Right lobe of liver (tissue), 6 donors: ENCODE results near the gene CYB561D1. TPM values are rescaled to one million over a fixed set of nuclear protein-coding genes. Genes with fewer than 3 reads are reported as not detected.

Experiments
- ATAC-seq, 4 donors: fragments of 200-7000 bp; cut with Tn5 transposase; one replicate each; pipeline ENCODE4 v1.9.1; 2020; ENCODE audit warnings: mild to moderate bottlenecking in 4 of 4, moderate library complexity in 4 of 4
- DNase-seq, 3 donors: peaks; one replicate each; pipeline ENCODE4 v3.0.0-alpha.2; 2020
- H3K27ac ChIP-seq, 3 donors: fragments of 200-600 bp; one replicate each; pipeline ENCODE4 v1.8.0; 2022
- H3K27me3 ChIP-seq, 2 donors: fragments of 200-600 bp; one replicate each; pipeline ENCODE4 v1.8.0; 2022
- H3K36me3 ChIP-seq, 4 donors: fragments of 200-600 bp; sonication (generic) in 1 of 4; one replicate each; pipeline versions ENCODE4 v1.5.1 to v1.8.0; 2017 to 2022; ENCODE audit warnings: control low read depth in 1 of 4
- H3K4me1 ChIP-seq, 4 donors: fragments of 200-600 bp; sonication (generic) in 1 of 4; one replicate each; pipeline versions ENCODE4 v1.5.1 to v1.8.0; 2017 to 2022; ENCODE audit warnings: control low read depth in 1 of 4
- H3K4me3 ChIP-seq, 3 donors: fragments of 200-600 bp; one replicate each; pipeline ENCODE4 v1.8.0; 2022
- H3K9me3 ChIP-seq, 4 donors: fragments of 200-600 bp; sonication (generic) in 1 of 4; one replicate each; pipeline versions ENCODE4 v1.5.1 to v1.8.0; 2017 to 2022; ENCODE audit warnings: control low read depth in 1 of 4
- POLR2A ChIP-seq: fragments of 450-650 bp; IDR thresholded peaks from one replicate; pipeline ENCODE4 v1.6.1; 2017; ENCODE audit warnings: antibody characterized with exemption, mild to moderate bottlenecking
- WGBS: methylation state at CpG from one replicate; pipeline ENCODE4 v1.1.6; 2018; ENCODE audit warnings: low coverage, low lambda C conversion rate; ENCODE audit not compliant: insufficient coverage; ENCODE audit errors: missing lambda C conversion rate; 5-methylcytosine and 5-hydroxymethylcytosine counted together
- intact Hi-C, 2 donors: fragments of 100-400 bp; cut with DNase I; formaldehyde crosslinking; loops; one replicate each; pipeline versions ENCODE4 v1.11.2 to v1.14.1; 2022
- total RNA-seq, 6 experiments: library from RNA; depleted of rRNA in 2 of 6; stranded (reverse); fragments of >200 nt in 2 of 6; fragmentation: NEBNext Ultra II Directional in 3 of 6; extraction: Animal tissue kit (Norgen Biotek cat#: 25700) in 3 of 6; gene quantifications; one replicate each; pipeline versions ENCODE4 v1.1.0 to v1.2.4, GENCODE V29; 2016 to 2023
- TF ChIP-seq, protein P1 (sequence below), 4 donors: fragments of 200-600 bp in 3 of 4; fragments of 450-650 bp in 1 of 4; IDR thresholded peaks; one replicate each; pipeline versions ENCODE4 v1.5.1 to v1.8.0; 2016 to 2022; ENCODE audit warnings: antibody characterized with exemption in 4 of 4, mild to moderate bottlenecking in 2 of 4
- donor health status: DM: no; HTN: yes; CAD: no.
- donor health status: DM: no; HTN: no; CAD: no.
- donor health status: DM: no; HTN: no; CAD: no.
- donor health status: DM: no; HTN: yes; CAD: no.
- donor health status: DM: no; HTN: yes; CAD: no.

The CYB561D1 gene
- total RNA-seq, 6 experiments from 2014 or later: 1.5 to 3.1 (median 2.4) TPM

DNA sequence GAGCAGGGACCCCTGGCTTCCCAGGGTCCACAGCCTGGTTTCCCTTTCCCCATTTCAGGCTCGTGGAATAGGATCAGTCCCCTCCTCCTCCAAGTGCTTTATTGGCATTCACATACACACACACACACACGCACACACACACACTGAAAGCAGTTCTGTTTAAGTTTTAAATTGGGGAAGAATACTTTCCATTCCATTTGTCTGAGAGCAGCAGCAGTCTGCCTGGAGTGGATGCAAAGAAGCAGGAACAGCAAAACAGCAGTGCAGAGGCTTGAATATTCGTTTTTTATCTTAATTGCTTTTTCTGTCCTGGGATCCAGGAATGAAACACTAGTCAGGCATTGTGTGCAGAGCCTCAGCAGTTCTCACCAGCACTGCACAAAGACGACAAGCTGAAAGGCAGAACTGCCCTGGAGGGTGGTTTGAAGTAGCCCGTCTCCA is 7.1 kb downstream of the CYB561D1 start:
- H3K4me1 ChIP-seq: no peaks in the 10 kb centered on the region
- no peaks in the 10 kb centered on the region for H3K9me3 ChIP-seq
- WGBS: 61% methylated on average over 4 of the region's 5 CpGs
- H3K27me3 ChIP-seq: no peaks in the 10 kb centered on the region
- intact Hi-C loops: no loop called here
- no peak for TF ChIP-seq POLR2A
- TF ChIP-seq, protein P1, sequence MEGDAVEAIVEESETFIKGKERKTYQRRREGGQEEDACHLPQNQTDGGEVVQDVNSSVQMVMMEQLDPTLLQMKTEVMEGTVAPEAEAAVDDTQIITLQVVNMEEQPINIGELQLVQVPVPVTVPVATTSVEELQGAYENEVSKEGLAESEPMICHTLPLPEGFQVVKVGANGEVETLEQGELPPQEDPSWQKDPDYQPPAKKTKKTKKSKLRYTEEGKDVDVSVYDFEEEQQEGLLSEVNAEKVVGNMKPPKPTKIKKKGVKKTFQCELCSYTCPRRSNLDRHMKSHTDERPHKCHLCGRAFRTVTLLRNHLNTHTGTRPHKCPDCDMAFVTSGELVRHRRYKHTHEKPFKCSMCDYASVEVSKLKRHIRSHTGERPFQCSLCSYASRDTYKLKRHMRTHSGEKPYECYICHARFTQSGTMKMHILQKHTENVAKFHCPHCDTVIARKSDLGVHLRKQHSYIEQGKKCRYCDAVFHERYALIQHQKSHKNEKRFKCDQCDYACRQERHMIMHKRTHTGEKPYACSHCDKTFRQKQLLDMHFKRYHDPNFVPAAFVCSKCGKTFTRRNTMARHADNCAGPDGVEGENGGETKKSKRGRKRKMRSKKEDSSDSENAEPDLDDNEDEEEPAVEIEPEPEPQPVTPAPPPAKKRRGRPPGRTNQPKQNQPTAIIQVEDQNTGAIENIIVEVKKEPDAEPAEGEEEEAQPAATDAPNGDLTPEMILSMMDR (IDR thresholded peaks at IDR 0.05): no peak
- ATAC-seq: no peak
- DNase-seq: no peak
- no peak overlapping the region for H3K4me3 ChIP-seq
- peaks cover 0 to 11% (median 0%) of the 10 kb centered on the region in 4 donors for H3K36me3 ChIP-seq
- no peak overlapping the region for H3K27ac ChIP-seq

DNA sequence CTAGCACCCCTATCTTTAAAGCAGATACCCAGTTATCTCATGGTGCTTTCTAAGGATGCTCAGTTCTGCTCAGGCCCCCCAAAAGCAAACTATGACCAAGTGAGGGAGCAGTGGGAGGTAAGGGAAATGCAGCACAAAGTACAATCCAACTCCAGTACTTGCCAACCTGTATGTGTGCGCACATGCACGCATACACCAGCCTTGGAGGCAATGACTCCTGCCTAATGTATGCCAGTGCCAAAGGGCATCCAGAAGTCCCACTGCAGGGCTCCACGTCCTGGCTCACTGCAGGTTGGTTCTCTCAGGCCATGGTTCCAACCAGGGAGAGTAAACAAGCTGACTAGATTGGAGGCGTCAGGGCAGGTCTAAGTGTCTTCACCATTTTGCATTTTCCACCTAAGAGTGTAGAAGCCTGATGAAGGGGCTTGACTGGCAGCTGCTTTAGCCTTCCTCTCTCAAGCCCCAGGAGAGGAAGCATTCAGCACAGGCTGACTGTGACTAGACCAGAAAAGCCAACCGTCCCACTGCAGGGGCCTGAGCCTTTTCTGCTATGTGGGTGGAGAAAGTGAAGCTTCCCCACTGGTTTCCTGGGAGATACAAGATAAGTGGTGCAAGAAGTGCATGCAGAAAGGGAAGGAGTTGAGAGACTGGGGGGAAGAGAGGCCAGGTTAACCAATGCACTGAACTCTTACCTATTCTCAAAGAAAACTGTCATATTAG is 7.9 kb downstream of the CYB561D1 start:
- Histone ChIP-seq H3K27me3 (no peaks in the 10 kb centered on the region), H3K27ac (no peak overlapping the region), H3K4me3 (no peak overlapping the region), H3K9me3 (no peaks in the 10 kb centered on the region), H3K36me3 (peaks cover 0 to 2% (median 0%) of the 10 kb centered on the region in 4 donors), H3K4me1 (no peaks in the 10 kb centered on the region)
- TF ChIP-seq POLR2A: no peak
- TF ChIP-seq, protein P1 (IDR thresholded peaks at IDR 0.05): no peak
- intact Hi-C loops: no loop called here
- DNase-seq: no peak
- WGBS: 82% methylated on average over 5 of the region's 5 CpGs
- ATAC-seq: no peak

DNA sequence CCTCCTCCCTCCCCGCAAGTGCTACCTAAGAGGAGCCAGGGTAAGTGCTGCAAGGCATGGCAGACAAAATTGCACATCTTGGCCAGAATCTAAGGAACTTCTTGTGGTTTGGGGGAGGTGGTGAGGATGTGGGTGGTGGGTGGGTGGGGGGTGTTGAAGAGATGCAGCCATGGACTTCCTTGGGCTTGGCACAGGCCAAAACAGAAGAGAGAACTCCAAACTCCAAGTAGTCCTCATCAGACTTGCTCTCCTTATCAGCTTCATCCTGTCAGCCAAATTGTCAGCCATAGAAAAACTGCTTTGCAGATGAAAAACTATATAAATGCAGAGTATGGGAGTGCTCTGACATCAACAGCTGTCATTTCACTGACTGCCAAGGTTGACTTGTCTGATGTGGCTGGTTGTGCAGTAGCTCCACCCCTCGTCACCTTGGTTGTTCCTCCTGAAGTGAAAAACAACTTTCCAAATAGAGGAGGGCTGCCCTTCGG is 8.5 kb downstream of the CYB561D1 start:
- Histone ChIP-seq H3K27me3 (no peaks in the 10 kb centered on the region), H3K9me3 (no peaks in the 10 kb centered on the region), H3K36me3 (no peaks in the 10 kb centered on the region), H3K27ac (no peak overlapping the region), H3K4me3 (no peak overlapping the region), H3K4me1 (no peaks in the 10 kb centered on the region)
- intact Hi-C loops: no loop called here
- DNase-seq (no peak), ATAC-seq (no peak)
- no peak for TF ChIP-seq POLR2A
- TF ChIP-seq, protein P1 (IDR thresholded peaks at IDR 0.05): no peak
- WGBS: 58% methylated on average over 2 of the region's 3 CpGs

DNA sequence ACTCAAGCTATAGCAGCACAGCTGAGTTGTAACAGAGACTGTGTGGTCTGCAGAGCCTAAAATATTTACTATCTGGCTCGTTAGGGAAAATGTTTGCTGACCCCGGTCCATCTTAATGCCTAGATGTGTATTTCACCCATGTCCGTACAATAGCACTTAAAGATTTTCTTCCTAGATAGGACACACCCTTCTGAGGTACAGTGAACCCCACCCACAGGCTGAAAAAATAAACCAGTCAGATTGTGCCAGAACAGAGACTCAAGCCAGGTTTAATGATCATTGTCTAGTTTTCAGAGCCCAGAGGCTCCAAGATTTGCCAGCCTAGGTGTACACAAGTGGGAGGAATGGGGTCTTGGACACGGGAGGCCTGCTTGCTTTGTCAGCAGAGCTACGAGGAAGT is 10.0 kb downstream of the CYB561D1 start:
- TF ChIP-seq, protein P1 (IDR thresholded peaks at IDR 0.05): no peak
- TF ChIP-seq POLR2A: no peak
- no peak overlapping the region for H3K4me3 ChIP-seq
- no peaks in the 10 kb centered on the region for H3K4me1 ChIP-seq
- intact Hi-C loops: no loop called here
- 80% methylated on average over 3 of the region's 5 CpGs for WGBS
- H3K9me3 ChIP-seq: no peaks in the 10 kb centered on the region
- H3K27me3 ChIP-seq: no peaks in the 10 kb centered on the region
- H3K36me3 ChIP-seq: no peaks in the 10 kb centered on the region
- no peak overlapping the region for H3K27ac ChIP-seq
- ATAC-seq (no peak), DNase-seq (no peak)
